HL-60/S4 treated with retinoic acid at 250 ng/mL for 4 days and 3 days (cell line): Measurements from ENCODE around the gene IL4.
"Not testable (repeated sequence)": the region's sequence is repeated elsewhere in the genome, so short reads cannot be mapped to it uniquely, and the experiment has no call there.

ENCODE experiments used
- in situ Hi-C: fragments of 300-500 bp; cut with MboI; formaldehyde crosslinking; loops from 2 replicates; pipeline ENCODE4 v1.7.0; 2022; ENCODE audit warnings: low sequenced_read_pairs

Gene IL4

DNA sequence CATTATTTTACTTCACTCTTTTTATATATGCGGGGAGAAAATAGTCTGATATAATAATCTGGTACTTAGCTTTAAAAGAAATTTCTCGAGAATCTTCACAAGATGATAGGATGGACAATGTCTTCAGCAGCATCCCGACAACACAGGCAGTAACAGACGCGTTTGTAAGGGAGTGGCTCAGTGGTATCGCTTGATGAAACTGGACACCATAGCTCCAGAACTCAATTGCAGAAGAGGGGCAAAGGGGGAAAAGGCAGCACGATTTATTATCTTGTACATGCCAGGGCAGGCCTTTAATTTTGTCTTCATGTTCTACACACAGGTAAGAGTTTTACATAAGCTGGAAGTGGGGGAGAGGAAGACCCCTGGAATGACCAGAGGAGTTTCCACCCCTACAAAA is 15.7 kb downstream of the IL4 start:
- in situ Hi-C loops = no loop called here

DNA sequence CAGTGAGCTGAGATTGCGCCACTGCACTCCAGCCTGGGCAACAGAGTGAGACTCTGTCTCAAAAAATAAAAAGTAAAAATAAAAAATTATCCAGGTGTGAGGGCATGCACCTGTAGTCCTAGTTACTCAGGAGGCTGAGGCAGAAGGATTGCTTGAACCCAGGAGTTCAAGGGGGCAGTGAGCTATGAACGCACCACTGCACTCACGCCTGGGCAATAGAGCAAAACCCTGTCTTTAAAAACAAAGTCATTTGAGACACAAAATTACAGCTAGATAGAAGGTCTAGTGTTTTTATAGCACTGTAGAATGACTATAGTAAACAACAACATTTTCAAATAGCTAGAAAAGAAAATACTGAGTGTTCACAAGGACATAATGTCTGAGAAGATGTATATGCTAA is 16.4 kb downstream of the IL4 start:
- in situ Hi-C loops = no loop called here

DNA sequence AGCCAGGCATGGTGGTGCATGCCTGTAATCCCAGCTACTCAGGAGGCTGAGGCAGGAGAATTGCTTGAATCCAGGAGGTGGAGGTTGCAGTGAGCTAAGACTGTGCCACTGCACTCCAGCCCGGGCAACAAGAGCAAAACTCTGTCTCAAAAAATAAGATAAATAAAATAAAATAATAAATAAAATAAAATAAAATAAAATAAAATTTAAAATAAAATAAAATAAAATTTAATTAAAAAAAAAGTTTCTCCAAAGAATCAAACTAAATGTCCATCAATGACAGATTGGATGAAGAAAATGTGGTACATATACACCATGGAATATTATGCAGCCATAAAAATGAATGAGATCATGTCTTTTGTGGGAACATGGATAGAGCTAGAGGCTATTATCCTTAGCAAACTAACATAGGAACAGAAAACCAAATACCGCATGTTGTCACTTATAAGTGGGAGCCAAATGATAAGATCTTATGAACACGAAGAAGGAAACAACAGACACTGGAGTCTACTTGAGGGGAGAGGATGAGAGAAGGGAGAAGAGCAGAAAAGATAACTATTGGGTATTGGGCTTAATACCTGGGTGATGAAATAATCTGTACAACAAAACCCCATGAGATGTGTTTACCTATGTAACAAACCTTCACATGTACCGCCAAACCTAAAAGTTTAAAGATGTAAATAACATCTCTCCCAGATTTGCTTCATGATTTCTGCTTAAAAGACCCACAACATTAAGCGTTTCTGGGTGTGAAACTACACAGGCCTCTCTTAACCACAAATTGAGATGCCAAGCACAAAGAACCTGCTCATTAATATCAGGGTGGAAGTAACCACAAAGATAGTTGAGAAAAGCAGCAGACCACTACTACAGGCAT is 18.2 kb downstream of the IL4 start:
- in situ Hi-C loops = not testable (repeated sequence)

DNA sequence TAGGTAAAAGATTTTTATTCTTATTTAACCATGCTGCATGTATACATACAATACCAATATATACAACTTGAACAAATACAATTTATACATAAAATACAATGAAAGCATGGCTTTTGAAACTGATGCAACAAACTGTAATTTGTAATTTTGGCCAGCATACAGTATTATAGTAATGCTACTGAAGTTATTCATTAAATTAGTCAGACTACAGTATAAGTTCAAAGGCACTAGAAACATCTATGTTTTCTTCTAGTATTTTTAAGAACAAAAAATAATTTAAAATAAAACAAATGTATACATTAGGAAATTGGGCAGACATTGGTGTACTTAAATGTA is 18.8 kb downstream of the IL4 start:
- in situ Hi-C loops = no loop called here

DNA sequence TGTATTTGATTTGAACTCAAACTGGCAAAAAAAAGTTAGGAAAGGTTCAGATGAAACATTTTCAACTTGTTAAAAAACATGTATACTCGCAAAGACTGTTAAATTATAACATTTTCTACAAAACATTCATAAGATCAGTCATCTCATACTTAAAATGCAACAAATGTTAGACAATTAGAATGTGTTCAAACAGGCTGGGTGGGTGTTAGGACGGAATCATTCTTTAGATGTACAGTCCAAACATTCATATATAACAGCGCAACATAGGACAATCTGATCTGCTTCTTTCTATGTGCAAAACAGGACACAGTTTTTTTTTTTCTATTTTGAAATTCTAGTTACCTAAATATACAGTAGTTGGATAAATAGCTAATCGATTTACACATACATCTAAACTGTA is 22.2 kb downstream of the IL4 start:
- in situ Hi-C loops = no loop called here

DNA sequence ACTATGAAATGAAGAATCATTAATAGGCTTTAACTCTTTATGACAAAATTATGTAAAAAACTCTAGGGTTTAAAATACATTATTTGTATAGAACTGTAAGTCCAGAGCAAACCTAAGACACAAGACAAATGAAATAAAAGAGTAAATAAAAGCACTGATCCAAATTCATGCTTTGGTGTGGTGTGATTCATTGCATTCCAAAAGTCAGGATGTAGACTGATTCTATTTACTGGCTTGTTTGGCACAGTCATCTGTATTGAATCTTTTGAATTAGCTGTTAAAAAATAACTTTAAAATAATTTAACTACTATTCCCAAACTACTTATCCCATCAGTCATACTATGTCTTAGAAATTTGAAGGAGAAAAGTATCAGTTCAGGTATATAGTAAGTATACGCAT is 31.1 kb downstream of the IL4 start:
- in situ Hi-C loops = no loop called here

DNA sequence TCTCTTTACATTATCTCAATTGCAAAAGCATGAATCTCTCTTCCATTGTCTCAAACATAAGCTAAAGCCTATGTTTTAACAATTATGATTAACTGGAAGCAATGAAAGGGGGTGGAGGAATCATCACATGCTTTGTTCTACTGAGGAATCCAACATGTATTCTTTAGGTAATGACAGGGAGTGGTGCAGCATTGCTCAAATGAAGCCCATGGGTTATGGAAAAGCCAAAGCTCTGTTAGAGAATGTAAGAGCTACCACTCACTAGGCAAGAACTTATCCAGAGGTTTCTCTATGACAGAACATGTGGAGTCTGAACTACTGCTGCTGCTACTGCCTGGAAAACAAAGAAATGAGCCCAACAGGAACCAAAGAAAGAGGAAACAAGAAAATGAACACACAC is 34.9 kb downstream of the IL4 start:
- in situ Hi-C loops = no loop called here

DNA sequence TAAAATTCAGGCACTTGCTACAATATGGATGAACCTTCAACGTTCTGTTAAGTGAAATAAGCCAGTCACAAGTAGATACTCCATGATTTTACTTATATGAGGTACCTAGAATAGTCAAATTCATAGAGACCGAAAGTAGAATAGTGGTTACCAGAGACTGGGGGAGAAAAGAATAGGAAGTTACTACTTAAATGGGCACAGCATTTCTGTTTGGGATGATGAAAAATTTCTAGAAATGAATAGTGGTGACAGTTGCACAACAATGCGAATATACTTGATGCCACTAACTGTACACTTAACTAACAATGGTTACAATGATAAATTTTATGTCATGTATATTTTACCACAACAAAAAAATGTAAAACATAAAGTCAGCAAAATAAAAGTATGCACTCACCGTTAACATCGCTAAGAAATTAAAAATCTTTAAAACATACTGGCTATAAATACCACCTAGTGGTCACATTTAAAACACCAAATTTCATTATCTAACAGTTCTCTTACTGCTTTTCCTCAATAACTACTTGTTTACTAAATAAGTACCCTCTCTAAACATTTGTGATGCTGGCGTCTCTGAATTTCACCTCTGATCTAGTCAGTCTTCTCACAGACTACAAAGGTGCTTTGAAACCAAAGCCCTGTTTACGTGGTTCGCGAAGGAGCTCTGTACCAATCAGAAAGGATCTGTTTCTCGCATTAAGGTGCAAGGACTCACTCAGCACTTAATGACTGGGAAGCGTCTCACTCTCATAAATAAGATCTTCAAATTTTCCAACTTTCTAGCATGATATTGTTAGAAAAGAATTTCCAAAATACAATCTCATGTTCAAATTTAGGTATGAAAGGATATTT is 40.9 kb downstream of the IL4 start:
- in situ Hi-C loops = no loop called here

DNA sequence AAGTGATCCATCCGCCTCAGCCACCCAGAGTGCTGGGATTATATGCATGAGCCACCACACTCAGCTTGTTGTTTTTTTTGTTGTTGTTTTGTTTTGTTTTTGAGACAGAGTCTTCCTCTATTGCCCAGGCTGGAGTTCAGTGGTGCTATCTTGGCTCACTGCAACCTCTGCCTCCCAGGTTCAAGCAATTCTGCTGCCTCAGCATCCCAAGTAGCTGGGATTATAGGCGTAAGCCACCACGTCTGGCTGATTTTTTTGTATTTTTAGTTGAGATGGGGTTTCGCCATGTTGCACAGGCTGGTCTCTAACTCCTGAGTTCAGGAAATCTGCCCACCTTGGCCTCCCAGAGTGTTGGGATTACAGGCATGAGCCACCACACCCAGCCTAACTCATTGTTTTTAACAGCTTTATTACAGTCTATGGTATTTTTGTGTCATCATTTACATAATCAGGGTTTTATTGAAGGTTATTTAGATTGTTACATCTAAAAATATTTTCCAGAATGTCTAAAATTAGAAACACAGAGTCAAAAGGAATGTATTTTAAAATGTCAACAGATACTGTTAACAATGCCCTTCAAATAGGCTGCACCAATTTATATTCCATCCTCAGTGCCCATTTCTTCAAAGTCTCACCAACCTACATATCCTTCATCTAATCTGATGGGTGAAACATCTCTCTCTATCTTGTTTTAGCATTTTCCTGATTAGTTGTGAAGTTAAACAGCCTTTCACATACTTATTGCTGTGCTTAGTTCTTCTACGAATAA is 44.9 kb downstream of the IL4 start:
- in situ Hi-C loops = no loop called here

DNA sequence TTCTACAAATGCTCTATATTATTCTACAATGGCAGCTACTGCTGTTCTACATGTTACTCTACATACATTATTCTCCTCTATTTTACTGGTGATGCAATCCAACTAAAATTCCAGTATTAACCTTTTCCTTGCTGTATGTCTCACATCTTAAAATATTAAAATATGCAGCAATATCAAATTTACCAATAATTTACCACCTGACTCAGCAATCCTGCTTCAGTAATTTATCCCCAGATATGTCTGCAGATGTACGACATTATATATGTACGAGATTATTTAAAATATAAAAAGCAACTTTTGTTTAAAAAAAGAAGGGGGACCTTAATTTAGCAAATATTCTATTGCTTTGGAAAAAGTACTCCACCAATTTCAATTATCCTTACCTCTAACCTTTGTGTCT is 52.0 kb downstream of the IL4 start:
- in situ Hi-C loops = no loop called here

DNA sequence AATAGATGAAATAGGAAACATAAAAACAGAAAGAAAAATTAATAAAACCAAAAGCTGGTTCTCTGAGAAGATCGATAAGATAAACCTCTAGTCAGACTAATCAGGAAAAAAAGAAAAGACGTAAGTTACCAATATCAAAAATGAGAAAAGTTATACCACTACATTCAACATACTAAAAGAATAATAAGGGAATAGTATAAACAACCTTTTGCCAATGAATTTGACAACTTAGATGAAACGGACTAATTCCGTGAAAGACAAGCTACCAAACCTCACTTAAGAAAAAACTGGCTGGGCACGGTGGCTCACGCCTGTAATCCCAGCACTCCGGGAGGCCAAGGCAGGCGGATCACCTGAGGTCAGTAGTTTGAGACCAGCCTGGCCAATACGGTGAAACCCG is 56.1 kb downstream of the IL4 start:
- in situ Hi-C loops = no loop called here
